Lower leg skin (tissue), 4 donors: ENCODE measurements around the gene FGFRL1. TPM values are rescaled to one million over a fixed set of nuclear protein-coding genes. Genes with fewer than 3 reads are reported as not detected.

Experiments used
- DNase-seq, 2 donors: peaks; one replicate each; pipeline ENCODE4 v3.0.0-alpha.2; 2019; ENCODE audit warnings: low spot score in 2 of 2
- H3K4me3 ChIP-seq: fragments of 200-600 bp; sonication (generic); 2 replicates; pipeline ENCODE4 v1.5.1; 2017; ENCODE audit warnings: mild to moderate bottlenecking, low read depth; ENCODE audit not compliant: poor library complexity, severe bottlenecking
- POLR2A ChIP-seq, 2 donors: fragments of 450-650 bp; IDR thresholded peaks; one replicate each; pipeline ENCODE4 v1.6.1; 2016 to 2017; ENCODE audit warnings: antibody characterized with exemption in 2 of 2, mild to moderate bottlenecking in 1 of 2, moderate library complexity in 1 of 2
- WGBS, 2 donors: methylation state at CpG; one replicate each; pipeline ENCODE4 v1.1.5; 2018; 5-methylcytosine and 5-hydroxymethylcytosine counted together
- intact Hi-C: fragments of 100-400 bp; cut with DNase I; formaldehyde crosslinking; loops from one replicate; pipeline ENCODE4 v1.15.0; 2023; ENCODE audit warnings: low total_unique reads
- total RNA-seq, 4 donors: library from RNA; depleted of rRNA; stranded (reverse); fragments of >200 nt; gene quantifications; one replicate each; pipeline ENCODE4 v1.1.0, GENCODE V29; 2016
- TF ChIP-seq, protein P1 (sequence below), 3 donors: fragments of 450-650 bp; IDR thresholded peaks; one replicate each; pipeline ENCODE4 v1.5.1; 2016; ENCODE audit warnings: antibody characterized with exemption in 3 of 3, mild to moderate bottlenecking in 3 of 3, moderate library complexity in 2 of 3

Gene FGFRL1
- total RNA-seq, 4 donors from 2014 or later = 7.4 to 13.7 (median 10.7) TPM

DNA sequence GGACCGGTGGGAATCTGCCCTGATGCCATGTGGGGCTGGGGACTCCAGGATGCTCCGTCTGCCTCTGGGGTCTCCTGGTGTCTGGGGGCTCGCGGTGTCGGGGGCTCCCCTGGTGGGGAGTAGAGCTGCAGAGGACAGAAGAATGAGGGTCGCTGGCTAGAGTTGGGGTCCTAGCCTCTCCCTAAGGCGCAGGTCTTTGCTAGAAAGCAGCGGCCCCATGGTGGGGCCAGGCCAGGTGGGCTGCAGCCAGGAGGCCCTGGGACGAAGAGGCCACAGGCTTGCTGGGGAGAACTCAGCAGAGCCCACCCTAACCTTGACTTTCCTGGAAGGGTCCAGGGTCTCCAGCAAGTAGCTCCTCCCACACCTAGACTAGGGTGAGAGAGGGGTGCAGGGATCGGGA is 21.4 kb downstream of the FGFRL1 start:
- TF ChIP-seq POLR2A (IDR thresholded peaks at IDR 0.05) = no peak
- TF ChIP-seq, protein P1, sequence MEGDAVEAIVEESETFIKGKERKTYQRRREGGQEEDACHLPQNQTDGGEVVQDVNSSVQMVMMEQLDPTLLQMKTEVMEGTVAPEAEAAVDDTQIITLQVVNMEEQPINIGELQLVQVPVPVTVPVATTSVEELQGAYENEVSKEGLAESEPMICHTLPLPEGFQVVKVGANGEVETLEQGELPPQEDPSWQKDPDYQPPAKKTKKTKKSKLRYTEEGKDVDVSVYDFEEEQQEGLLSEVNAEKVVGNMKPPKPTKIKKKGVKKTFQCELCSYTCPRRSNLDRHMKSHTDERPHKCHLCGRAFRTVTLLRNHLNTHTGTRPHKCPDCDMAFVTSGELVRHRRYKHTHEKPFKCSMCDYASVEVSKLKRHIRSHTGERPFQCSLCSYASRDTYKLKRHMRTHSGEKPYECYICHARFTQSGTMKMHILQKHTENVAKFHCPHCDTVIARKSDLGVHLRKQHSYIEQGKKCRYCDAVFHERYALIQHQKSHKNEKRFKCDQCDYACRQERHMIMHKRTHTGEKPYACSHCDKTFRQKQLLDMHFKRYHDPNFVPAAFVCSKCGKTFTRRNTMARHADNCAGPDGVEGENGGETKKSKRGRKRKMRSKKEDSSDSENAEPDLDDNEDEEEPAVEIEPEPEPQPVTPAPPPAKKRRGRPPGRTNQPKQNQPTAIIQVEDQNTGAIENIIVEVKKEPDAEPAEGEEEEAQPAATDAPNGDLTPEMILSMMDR (IDR thresholded peaks at IDR 0.05) = no peak
- DNase-seq = no peak
- H3K4me3 ChIP-seq = no peak overlapping the region
- intact Hi-C loops = loop anchor here (10.0 kb wide), 1 partner anchor 252 kb away; the partner anchor contains the start of gene MAEA
- WGBS, 2 donors = 76% methylated on average over 6 to 9 of the region's 10 CpGs

GRCh38 chr4:1033840-1034551 is 22.6 kb downstream of the FGFRL1 start:
- TF ChIP-seq, protein P1 (IDR thresholded peaks at IDR 0.05) = no peak
- TF ChIP-seq POLR2A (IDR thresholded peaks at IDR 0.05) = no peak
- 23 to 29% methylated on average over 34 to 35 of the region's 35 CpGs for WGBS, 2 donors
- intact Hi-C loops = loop anchor here (10.0 kb wide), 1 partner anchor 251 kb away; the partner anchor contains the start of gene MAEA
- no peak for DNase-seq
- no peak overlapping the region for H3K4me3 ChIP-seq

GRCh38 chr4:1035510-1035909 is 24.1 kb downstream of the FGFRL1 start:
- intact Hi-C loops = loop anchor here (10.0 kb wide), 1 partner anchor 249 kb away; the partner anchor contains the start of gene MAEA
- no peak for TF ChIP-seq POLR2A (IDR thresholded peaks at IDR 0.05)
- TF ChIP-seq, protein P1 (IDR thresholded peaks at IDR 0.05) = no peak
- no peak for DNase-seq
- H3K4me3 ChIP-seq = no peak overlapping the region
- WGBS, 2 donors = 66% methylated on average over 23 of the region's 26 CpGs; no CpG with 5 or more reads in 1 of the 2 donors

- TF ChIP-seq POLR2A (IDR thresholded peaks at IDR 0.05) = no peak
- TF ChIP-seq, protein P1 (IDR thresholded peaks at IDR 0.05) = no peak
- no peak for DNase-seq
- intact Hi-C loops = loop anchor here (10.0 kb wide), 1 partner anchor 249 kb away; the partner anchor contains the start of gene MAEA
- 82 to 83% methylated on average over 4 to 14 of the region's 15 CpGs for WGBS, 2 donors
- H3K4me3 ChIP-seq = no peak overlapping the region
These were observed 24.7 kb downstream of the FGFRL1 start for GRCh38 chr4:1036095-1036494.

GRCh38 chr4:1036976-1037810 is 25.8 kb downstream of the FGFRL1 start:
- no peak for DNase-seq
- no peak overlapping the region for H3K4me3 ChIP-seq
- TF ChIP-seq POLR2A (IDR thresholded peaks at IDR 0.05) = no peak
- TF ChIP-seq, protein P1 (IDR thresholded peaks at IDR 0.05) = no peak
- WGBS, 2 donors = 90 to 91% methylated on average over 18 to 24 of the region's 26 CpGs
- intact Hi-C loops = loop anchor here (10.0 kb wide), 1 partner anchor 248 kb away; the partner anchor contains the start of gene MAEA
